Cardiac fibroblast (primary cell): ENCODE results near the gene ZFR2.

Experiments used
- DNase-seq, 2 donors: peaks; one replicate each; pipeline versions ENCODE4 v3.0.0 to v3.0.0-alpha.2; 2010; ENCODE audit warnings: low read depth in 2 of 2
- H3K4me3 ChIP-seq, 2 donors: replicated peaks in 1 of 2; 1 replicate in 1 of 2; 2 replicates in 1 of 2; pipeline ENCODE4 v1.5.1; 2011; ENCODE audit warnings: low read depth in 2 of 2, low read length in 2 of 2, mild to moderate bottlenecking in 2 of 2, moderate library complexity in 1 of 2
- CTCF ChIP-seq: IDR thresholded peaks from one replicate; pipeline ENCODE4 v1.5.1; 2011; ENCODE audit warnings: low read depth, mild to moderate bottlenecking, low read length, inconsistent platforms

ZFR2 gene

GRCh38 chr19:3822683-3823349, 46.0 kb downstream of the ZFR2 start:
- TF ChIP-seq CTCF, result no peak
- DNase-seq, result no peak
- no peak overlapping the region for H3K4me3 ChIP-seq

- DNase-seq, result peak; percentile 52 to 54
- peak; percentile 92 for TF ChIP-seq CTCF
- H3K4me3 ChIP-seq, result no peak overlapping the region
These were observed 46.9 kb downstream of the ZFR2 start for GRCh38 chr19:3821857-3822364.

GRCh38 chr19:3821156-3821555, 47.7 kb downstream of the ZFR2 start:
- DNase-seq, result no peak
- no peak for TF ChIP-seq CTCF
- H3K4me3 ChIP-seq, result no peak overlapping the region

- no peak overlapping the region for H3K4me3 ChIP-seq
- DNase-seq, result no peak
- no peak for TF ChIP-seq CTCF
These were observed 48.8 kb downstream of the ZFR2 start for GRCh38 chr19:3819989-3820388.

- no peak for TF ChIP-seq CTCF
- H3K4me3 ChIP-seq, result no peak overlapping the region
- DNase-seq, result no peak
These were observed 49.9 kb downstream of the ZFR2 start for GRCh38 chr19:3818918-3819317.

- DNase-seq, result peak in 1 of 2 donors; percentile 60
- no peak overlapping the region for H3K4me3 ChIP-seq
- TF ChIP-seq CTCF, result no peak
These were observed 50.4 kb downstream of the ZFR2 start for GRCh38 chr19:3818466-3818865.

- no peak for DNase-seq
- TF ChIP-seq CTCF, result no peak
- no peak overlapping the region for H3K4me3 ChIP-seq
These were observed 51.1 kb downstream of the ZFR2 start for GRCh38 chr19:3817761-3818160.
